Measurements from ENCODE around the gene TSG101.

DNA sequence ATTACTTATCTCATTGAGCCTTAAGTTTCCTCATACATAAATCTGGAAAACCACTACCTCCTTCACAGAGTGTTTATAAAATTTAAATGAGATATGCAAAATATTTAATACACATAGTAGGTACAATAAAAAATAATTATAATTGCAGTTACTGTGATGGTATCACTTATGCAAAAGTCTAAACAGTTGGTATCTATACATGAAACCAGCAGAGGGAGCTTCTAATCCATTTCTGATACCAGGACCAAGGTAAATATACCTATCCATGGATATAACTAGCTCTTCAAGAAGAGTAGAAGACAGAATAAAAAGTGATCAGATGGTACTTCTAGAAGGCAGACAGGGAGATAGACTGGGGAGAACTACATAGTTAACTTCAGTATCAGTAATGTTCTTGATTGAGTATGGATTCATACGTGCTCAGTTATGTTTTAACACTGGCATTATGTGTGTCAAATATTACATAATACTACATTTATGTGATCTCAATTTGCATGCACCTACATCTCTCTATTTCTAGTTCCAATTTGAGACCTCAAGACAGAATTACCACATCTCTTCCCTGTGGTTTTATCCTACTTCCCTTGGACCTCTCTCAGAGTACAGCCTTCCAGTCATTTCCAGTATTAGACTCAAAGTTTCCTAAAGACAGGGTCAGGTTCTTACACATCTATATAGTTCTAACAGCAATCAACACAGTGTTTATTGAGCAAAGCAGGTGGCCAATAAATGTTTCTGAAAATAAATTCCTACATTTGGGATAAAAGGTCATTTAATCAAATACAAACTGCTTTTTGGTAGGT, 13.7 kb upstream of the TSG101 start:
- no peak for TF ChIP-seq TAF1 (IDR thresholded peaks at IDR 0.05; ENCODE audit: low read depth, low read length)
- no peak for TF ChIP-seq POLR2A (IDR thresholded peaks at IDR 0.05; ENCODE audit: low read depth, low read length)
- no peak for TF ChIP-seq POLR2AphosphoS5 (IDR thresholded peaks at IDR 0.05; ENCODE audit: low read depth, low read length)
- TF ChIP-seq POU2F2 (IDR thresholded peaks at IDR 0.05; ENCODE audit: low read depth, low read length) = no peak
- TF ChIP-seq PAX5 (IDR thresholded peaks at IDR 0.05; ENCODE audit: insufficient read depth, low read length, severe bottlenecking) = no peak
